GM23248 (cell line): ENCODE results near the gene USP32. TPM values are rescaled to one million over a fixed set of nuclear protein-coding genes. Genes with fewer than 3 reads are reported as not detected.

Source experiments
- DNase-seq: peaks from one replicate; pipeline ENCODE4 v3.0.0-alpha.2; 2015
- H2AFZ ChIP-seq: fragments of 200-600 bp; sonication (generic); 2 replicates; pipeline ENCODE4 v1.6.1; 2016; ENCODE audit warnings: antibody characterized with exemption
- H3F3A ChIP-seq: fragments of 200-600 bp; sonication (generic); 2 replicates; pipeline ENCODE4 v1.6.1; 2016; ENCODE audit warnings: mild to moderate bottlenecking, antibody characterized with exemption, mixed run types; ENCODE audit not compliant: insufficient read depth
- H3K27ac ChIP-seq: fragments of 200-600 bp; sonication (generic); 2 replicates; pipeline ENCODE4 v1.5.1; 2016; ENCODE audit warnings: mild to moderate bottlenecking
- H3K27me3 ChIP-seq: fragments of 200-600 bp; sonication (generic); replicated peaks from 2 replicates; pipeline ENCODE4 v1.6.1; 2016; ENCODE audit warnings: mild to moderate bottlenecking; ENCODE audit not compliant: insufficient read depth
- H3K36me3 ChIP-seq: fragments of 200-600 bp; sonication (generic); 2 replicates; pipeline ENCODE4 v1.6.1; 2016; ENCODE audit warnings: low read depth, mild to moderate bottlenecking
- H3K4me1 ChIP-seq: fragments of 200-600 bp; sonication (generic); 2 replicates; pipeline ENCODE4 v1.6.1; 2016; ENCODE audit warnings: mild to moderate bottlenecking; ENCODE audit not compliant: insufficient read depth
- H3K4me2 ChIP-seq: fragments of 200-600 bp; sonication (generic); one replicate; pipeline ENCODE4 v1.6.1; 2016; ENCODE audit warnings: mild to moderate bottlenecking; ENCODE audit not compliant: unreplicated experiment
- H3K4me3 ChIP-seq: fragments of 200-600 bp; sonication (generic); 2 replicates; pipeline ENCODE4 v1.5.1; 2016; ENCODE audit warnings: mild to moderate bottlenecking
- H3K79me2 ChIP-seq: fragments of 200-600 bp; sonication (generic); 2 replicates; pipeline ENCODE4 v1.6.1; 2016; ENCODE audit warnings: mild to moderate bottlenecking; ENCODE audit not compliant: insufficient read depth
- H3K9ac ChIP-seq: fragments of 200-600 bp; sonication (generic); 2 replicates; pipeline ENCODE4 v1.6.1; 2016; ENCODE audit warnings: mild to moderate bottlenecking
- H3K9me2 ChIP-seq: fragments of 200-600 bp; sonication (generic); 2 replicates; pipeline ENCODE4 v1.6.1; 2016; ENCODE audit warnings: mixed run types, mild to moderate bottlenecking, moderate library complexity; ENCODE audit not compliant: insufficient read depth
- H3K9me3 ChIP-seq: fragments of 200-600 bp; sonication (generic); one replicate; pipeline ENCODE4 v1.6.1; 2017; ENCODE audit warnings: low read depth
- H4K20me1 ChIP-seq: fragments of 200-600 bp; sonication (generic); 2 replicates; pipeline ENCODE4 v1.6.0; 2016; ENCODE audit not compliant: insufficient read depth
- EZH2 ChIP-seq: fragments of 200-600 bp; sonication (generic); IDR thresholded peaks from 2 replicates; pipeline ENCODE4 v1.6.1; 2018; ENCODE audit warnings: antibody characterized with exemption, mild to moderate bottlenecking; ENCODE audit not compliant: insufficient read depth, poor library complexity, severe bottlenecking
- EZH2phosphoT487 ChIP-seq: fragments of 200-600 bp; sonication (generic); IDR thresholded peaks from 2 replicates; pipeline ENCODE4 v1.6.1; 2018; ENCODE audit warnings: antibody characterized with exemption, moderate library complexity, mild to moderate bottlenecking, low read depth; ENCODE audit not compliant: insufficient read depth
- WGBS, 2 experiments: methylation state at CpG; one replicate each; pipeline ENCODE4 v1.1.6; 2015 to 2017; ENCODE audit warnings: low lambda C conversion rate in 2 of 2, low coverage in 1 of 2; ENCODE audit errors: missing lambda C conversion rate in 2 of 2; 5-methylcytosine and 5-hydroxymethylcytosine counted together
- in situ Hi-C: fragments of 300-500 bp; cut with MboI; formaldehyde crosslinking; loops from 2 replicates; pipeline ENCODE4 v1.15.0; 2020
- polyA plus RNA-seq: library from polyadenylated mRNA; unstranded; fragments of >200 nt; fragmentation: Nextera tagmentation; extraction: Ambion mirVana; gene quantifications from 2 replicates; pipeline ENCODE4 v1.2.1, GENCODE V29; 2016
- total RNA-seq: library from RNA; depleted of rRNA; stranded (reverse); fragments of >200 nt; shearing (Covaris generic); gene quantifications from 2 replicates; pipeline ENCODE4 v1.2.3, GENCODE V29; 2014

Gene USP32
- total and polyA plus RNA-seq, 2 experiments from 2014 or later: 14.0 to 33.9 TPM

- Histone ChIP-seq H4K20me1 (no peaks in the 10 kb centered on the region), H3K27ac (no peak overlapping the region), H3K9me2 (no peaks in the 10 kb centered on the region), H3K79me2 (peaks cover 99% of the 10 kb centered on the region), H3F3A (no peaks in the 10 kb centered on the region), H3K9me3 (no peaks in the 10 kb centered on the region), H3K4me3 (no peak overlapping the region), H2AFZ (no peak overlapping the region), H3K4me2 (no peak overlapping the region), H3K27me3 (no peaks in the 10 kb centered on the region), H3K36me3 (no peaks in the 10 kb centered on the region; the same call in none of the 2 replicates), H3K4me1 (no peaks in the 10 kb centered on the region), H3K9ac (no peak overlapping the region)
- no peak for TF ChIP-seq EZH2phosphoT487
- TF ChIP-seq EZH2: no peak
- in situ Hi-C loops: no loop called here
- 98 to 99% methylated on average over 3 of the region's 3 CpGs for WGBS, 2 experiments
- DNase-seq: no peak
Observed at GRCh38 chr17:60303406-60304099, 88.4 kb downstream of the USP32 start.

- H3K9me3 ChIP-seq: no peaks in the 10 kb centered on the region
- no peaks in the 10 kb centered on the region for H3K27me3 ChIP-seq
- no peaks in the 10 kb centered on the region for H3K9me2 ChIP-seq
- no peak overlapping the region for H2AFZ ChIP-seq
- TF ChIP-seq EZH2phosphoT487: no peak
- TF ChIP-seq EZH2: no peak
- WGBS, 2 experiments: 90 to 96% methylated on average over 1 of the region's 1 CpG
- H3F3A ChIP-seq: no peaks in the 10 kb centered on the region
- no peaks in the 10 kb centered on the region; the same call in none of the 2 replicates for H3K36me3 ChIP-seq
- H3K9ac ChIP-seq: no peak overlapping the region
- no peak overlapping the region for H3K4me3 ChIP-seq
- no peak overlapping the region for H3K27ac ChIP-seq
- no peaks in the 10 kb centered on the region for H3K4me1 ChIP-seq
- H4K20me1 ChIP-seq: no peaks in the 10 kb centered on the region
- H3K4me2 ChIP-seq: no peak overlapping the region
- H3K79me2 ChIP-seq: peaks cover 99% of the 10 kb centered on the region
- no peak for DNase-seq
- in situ Hi-C loops: no loop called here
Observed at GRCh38 chr17:60301649-60302048, 90.3 kb downstream of the USP32 start.

GRCh38 chr17:60300949-60301348, 91.0 kb downstream of the USP32 start:
- Histone ChIP-seq H3K4me2 (no peak overlapping the region), H2AFZ (no peak overlapping the region), H3K9ac (no peak overlapping the region), H3K27ac (no peak overlapping the region), H3K4me3 (no peak overlapping the region), H3K4me1 (no peaks in the 10 kb centered on the region), H4K20me1 (no peaks in the 10 kb centered on the region), H3K9me2 (no peaks in the 10 kb centered on the region), H3K9me3 (no peaks in the 10 kb centered on the region), H3K79me2 (peaks cover 99% of the 10 kb centered on the region), H3K36me3 (no peaks in the 10 kb centered on the region; the same call in none of the 2 replicates), H3F3A (no peaks in the 10 kb centered on the region), H3K27me3 (no peaks in the 10 kb centered on the region)
- TF ChIP-seq EZH2 (no peak), EZH2phosphoT487 (no peak)
- WGBS, 2 experiments: 8 to 9% methylated on average over 1 of the region's 1 CpG
- no peak for DNase-seq
- in situ Hi-C loops: no loop called here

GRCh38 chr17:60300011-60300410, 91.9 kb downstream of the USP32 start:
- H3K9me2 ChIP-seq: no peaks in the 10 kb centered on the region
- no peak overlapping the region for H3K4me3 ChIP-seq
- in situ Hi-C loops: no loop called here
- 96 to 99% methylated on average over 2 of the region's 2 CpGs for WGBS, 2 experiments
- peaks cover 96% of the 10 kb centered on the region for H3K79me2 ChIP-seq
- no peaks in the 10 kb centered on the region for H3K9me3 ChIP-seq
- no peaks in the 10 kb centered on the region for H3K27me3 ChIP-seq
- H3F3A ChIP-seq: no peaks in the 10 kb centered on the region
- H4K20me1 ChIP-seq: no peaks in the 10 kb centered on the region
- no peak overlapping the region for H3K27ac ChIP-seq
- no peak overlapping the region for H2AFZ ChIP-seq
- H3K4me2 ChIP-seq: no peak overlapping the region
- no peak for DNase-seq
- no peak for TF ChIP-seq EZH2phosphoT487
- no peak for TF ChIP-seq EZH2
- H3K36me3 ChIP-seq: no peaks in the 10 kb centered on the region; the same call in none of the 2 replicates
- no peak overlapping the region for H3K9ac ChIP-seq
- H3K4me1 ChIP-seq: no peaks in the 10 kb centered on the region
